GM18502 (cell line): ENCODE measurements around the gene ATPAF2.

Experiments
- ATAC-seq: cut with Tn5 transposase; IDR thresholded peaks from one replicate; pipeline ENCODE4 v1.9.1; 2021; ENCODE audit warnings: mild to moderate bottlenecking; ENCODE audit not compliant: unreplicated experiment, poor library complexity

Gene ATPAF2

DNA sequence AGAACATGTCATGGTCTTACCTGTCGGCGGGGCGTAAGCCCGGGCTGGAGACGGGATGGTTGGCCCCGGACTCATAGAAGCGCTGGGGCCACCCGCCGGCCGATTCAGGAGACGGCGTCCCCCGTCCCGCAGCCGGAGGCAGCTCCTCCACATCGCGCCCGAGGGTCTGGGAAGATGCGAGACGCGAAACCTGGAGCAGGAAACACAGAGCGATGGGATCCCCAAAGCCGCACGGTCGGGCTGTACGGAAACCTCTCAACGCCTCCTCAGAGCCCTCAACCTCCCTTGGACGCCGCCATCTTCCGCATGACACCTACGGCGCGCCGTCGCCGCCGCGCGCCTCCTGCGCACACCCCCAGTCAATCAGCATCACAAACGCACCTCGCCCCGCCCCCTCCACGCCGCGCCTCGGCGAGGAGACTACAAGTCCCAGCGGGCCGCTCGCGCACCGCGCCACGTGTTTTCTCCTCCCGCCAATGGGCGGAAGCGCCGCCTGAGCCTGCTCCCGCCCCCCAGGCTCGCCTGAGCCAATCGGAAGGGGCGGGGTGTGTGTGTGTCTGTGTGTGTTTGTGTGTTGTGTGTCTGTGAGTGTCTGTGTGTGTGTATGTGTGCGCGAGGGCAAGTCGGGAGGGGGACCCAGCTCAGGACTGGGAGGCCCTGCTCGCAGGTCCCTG lies at the start of gene ATPAF2, which contains the start of gene GID4:
Gene ATPAF2 (minus strand): TSS at position 308 of the 674 bp plus-strand sequence. CDS start 155 bp downstream, at position 153.
Gene GID4 (plus strand): TSS at position 548 of the 674 bp plus-strand sequence. CDS start 57 bp downstream, at position 605.
- peak; percentile 89 for ATAC-seq

DNA sequence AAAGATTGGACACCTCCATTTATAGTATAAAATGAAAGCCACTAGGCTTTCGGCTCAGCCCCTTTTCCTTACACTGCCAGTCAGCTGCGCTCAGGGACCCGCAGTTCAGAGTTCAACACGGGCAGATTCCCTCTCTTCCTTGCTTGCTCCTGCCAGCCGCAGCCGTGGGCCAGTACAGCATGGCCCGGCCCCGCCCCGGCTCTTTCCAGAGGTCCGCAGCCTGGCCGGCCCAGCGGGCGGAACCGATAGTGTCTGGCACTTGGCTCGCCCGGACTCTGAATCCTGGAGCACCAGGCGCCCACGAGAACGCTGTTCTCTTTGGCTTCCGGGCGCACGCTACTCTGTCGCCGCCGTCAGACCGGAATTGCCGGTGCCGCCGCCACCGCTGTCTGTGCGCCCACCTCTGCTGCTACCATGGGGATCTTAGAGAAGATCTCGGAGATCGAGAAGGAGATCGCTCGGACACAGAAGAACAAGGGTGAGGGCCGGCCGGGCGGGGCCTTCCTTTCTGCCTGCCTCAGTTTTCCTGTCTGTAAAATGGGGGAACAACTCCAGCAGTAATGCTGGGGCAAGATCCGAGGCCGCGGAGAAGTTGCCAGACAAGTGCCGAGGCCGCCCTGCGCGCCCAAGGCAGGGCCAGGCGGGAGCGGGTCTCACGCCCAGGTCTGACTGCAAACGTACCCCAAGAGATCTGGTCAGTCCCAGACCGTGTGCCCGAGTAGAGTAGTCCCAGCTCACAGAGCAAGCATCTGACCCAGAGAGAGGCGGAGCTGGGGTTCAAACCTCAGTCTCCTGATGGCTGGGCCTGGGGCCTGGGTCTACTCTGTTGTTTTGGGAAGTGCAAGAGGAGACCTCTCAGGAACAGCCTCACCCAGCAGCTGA lies 48.9 kb upstream of the ATPAF2 start, which contains the start of gene DRG2:
Gene DRG2 (plus strand): TSS at position 339 of the 882 bp plus-strand sequence. CDS start 76 bp downstream, at position 415.
- peak; percentile 86 for ATAC-seq

GRCh38 chr17:18084256-18084655 lies 45.3 kb upstream of the ATPAF2 start:
- no peak for ATAC-seq

GRCh38 chr17:18079543-18079942 lies 40.6 kb upstream of the ATPAF2 start:
- no peak for ATAC-seq

- no peak for ATAC-seq
These were observed 38.0 kb upstream of the ATPAF2 start for GRCh38 chr17:18076936-18077335.

DNA sequence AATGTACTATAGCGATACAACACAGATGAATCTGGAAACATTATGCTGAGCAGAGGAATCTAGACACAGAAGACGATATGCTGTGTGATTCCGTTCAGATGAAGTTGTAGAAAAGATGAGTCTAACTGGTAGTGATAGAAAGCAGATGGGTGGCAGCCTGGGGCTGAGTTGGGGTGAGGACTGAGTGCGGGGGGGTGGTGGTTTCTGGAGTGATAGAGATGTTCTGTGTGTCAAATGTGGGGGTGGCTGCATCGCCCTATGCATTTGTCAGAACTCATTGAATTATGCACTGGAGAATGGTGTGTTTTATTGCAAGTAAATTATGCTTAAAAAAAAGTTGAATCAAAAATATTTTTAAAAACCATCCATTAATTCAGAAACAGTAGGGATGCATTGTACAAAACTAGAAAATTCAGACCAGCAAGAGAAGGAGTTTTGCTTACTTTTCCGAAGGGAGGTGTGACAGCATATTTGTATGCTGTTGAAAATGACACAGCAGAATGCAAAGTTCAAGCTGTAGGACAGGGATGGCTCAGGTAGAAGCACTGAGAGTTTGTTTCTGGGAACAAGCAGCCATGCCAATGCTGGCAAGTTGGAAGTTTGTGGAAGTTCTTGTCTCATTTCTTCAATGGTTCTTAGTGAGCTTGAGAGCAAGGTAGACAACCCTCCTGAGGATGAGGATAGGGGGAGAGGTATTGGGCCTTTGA lies 35.8 kb upstream of the ATPAF2 start:
- ATAC-seq = no peak

DNA sequence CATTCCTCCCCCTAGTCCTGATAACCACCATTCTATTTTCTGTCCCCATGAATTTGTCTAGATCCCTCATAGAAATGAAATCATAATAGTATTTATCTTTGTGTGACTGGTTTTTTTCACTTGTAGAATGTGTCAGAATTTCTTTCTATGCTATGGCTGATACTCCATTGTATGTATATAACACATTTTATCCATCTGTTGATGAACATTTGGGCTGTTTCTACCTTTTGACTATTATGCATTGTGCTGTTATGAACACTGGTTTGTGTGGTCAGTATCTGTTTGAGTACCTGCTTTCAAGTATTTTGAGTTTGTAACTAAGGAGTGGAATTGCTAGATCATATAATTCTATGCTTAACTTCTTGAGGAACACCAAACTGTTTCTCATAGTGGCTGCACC lies 32.8 kb upstream of the ATPAF2 start:
- ATAC-seq = no peak

GRCh38 chr17:18070861-18071340 lies 31.9 kb upstream of the ATPAF2 start:
- ATAC-seq = no peak

- ATAC-seq = no peak
These were observed 30.1 kb upstream of the ATPAF2 start for GRCh38 chr17:18069101-18069500.

DNA sequence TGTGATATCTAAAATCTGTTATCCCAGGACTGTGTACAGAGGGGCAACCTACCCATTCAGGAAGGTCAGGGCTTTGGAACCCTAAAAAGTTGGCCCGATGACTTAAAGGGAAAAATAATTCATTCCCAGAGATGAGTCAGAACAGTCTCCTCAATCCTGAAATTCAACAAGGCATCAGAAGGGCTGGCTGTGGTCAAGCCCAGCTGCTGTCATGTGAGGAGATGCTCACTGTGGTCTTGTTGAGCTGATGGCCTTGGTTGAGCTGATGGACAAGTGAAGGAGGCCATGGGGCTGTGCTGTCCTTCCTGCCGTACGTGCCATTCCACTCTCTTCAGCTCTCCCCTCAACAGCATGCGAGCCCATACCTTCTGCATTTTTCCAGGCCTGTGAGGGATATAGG lies 27.9 kb upstream of the ATPAF2 start:
- ATAC-seq = no peak

- no peak for ATAC-seq
These were observed 26.6 kb upstream of the ATPAF2 start for GRCh38 chr17:18065546-18065945.

GRCh38 chr17:18064053-18064452 lies 25.1 kb upstream of the ATPAF2 start:
- ATAC-seq = no peak

DNA sequence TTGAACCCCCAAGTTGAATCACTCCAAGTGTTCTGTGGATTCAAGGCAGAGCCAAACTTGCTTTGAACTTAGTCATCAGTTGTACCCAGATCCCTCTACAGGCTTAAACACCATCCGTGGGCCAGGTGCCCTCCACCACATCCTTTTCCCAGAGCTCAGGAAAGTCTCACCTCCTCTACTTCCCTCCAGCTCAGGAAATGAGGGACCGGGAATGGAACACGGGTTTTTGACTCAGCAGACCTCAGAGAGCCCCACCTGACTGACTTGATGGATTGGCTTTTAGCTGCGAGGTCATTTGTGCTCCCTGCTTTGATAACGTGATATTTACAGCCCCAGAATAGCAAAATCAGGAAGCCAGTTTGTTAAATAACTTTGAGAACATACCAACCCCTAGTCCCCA lies 20.3 kb upstream of the ATPAF2 start:
- no peak for ATAC-seq

- no peak for ATAC-seq
These were observed 17.2 kb upstream of the ATPAF2 start for GRCh38 chr17:18056214-18056613.

GRCh38 chr17:18055597-18055996 lies 16.6 kb upstream of the ATPAF2 start:
- no peak for ATAC-seq

DNA sequence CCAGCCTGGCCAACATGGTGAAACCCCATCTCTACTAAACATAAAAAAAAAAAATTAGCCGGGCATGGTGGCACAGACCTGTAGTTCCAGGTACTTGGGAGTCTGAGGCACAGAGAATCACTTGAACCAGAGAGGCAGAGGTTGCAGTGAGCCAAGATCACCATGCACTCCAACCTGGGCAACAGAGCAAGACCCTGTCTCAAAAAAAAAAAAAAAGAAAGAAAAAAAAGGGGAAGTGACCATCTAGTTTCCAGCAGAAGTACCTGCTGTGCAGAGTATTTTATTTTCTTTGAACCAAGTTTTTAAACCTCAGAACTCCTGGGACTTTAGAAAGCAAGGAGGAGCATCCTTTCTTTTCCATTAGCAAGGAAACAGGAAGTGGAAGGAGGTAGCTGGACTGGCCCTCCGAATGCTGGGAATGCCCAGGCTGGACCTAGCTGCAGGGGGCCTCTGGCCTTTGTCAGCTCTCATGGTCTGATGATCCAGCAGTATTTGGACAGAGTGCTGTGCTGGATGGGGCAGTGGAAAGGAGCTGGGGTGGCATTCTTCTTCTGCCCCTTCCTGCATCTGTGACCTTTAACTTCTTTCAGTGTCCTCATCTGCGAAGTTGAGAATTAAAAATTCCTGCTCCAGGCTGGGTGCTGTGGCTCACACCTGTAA lies 6.9 kb upstream of the ATPAF2 start:
- no peak for ATAC-seq

DNA sequence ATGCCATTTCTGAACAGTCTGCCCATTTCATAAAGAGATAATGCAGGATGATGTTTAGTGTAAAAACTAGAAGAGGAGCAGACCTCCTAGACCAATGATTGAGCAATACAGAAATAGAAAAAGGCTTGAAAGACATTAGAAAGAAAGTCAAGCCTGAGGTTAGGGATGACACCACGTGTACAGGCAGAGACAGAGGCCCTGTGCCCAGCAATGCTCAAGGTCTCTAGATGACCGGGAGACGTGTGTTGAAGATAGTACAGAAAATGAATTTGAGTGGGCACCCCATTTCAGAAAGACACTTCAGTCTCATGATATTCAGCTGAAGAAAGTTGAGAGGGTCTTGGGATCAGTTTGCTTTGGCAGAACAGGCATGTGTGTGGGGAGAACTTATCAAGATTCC lies 5.6 kb upstream of the ATPAF2 start:
- no peak for ATAC-seq

GRCh38 chr17:18043491-18043890 lies 4.5 kb upstream of the ATPAF2 start:
- ATAC-seq = no peak

GRCh38 chr17:18042983-18043382 lies 4.0 kb upstream of the ATPAF2 start:
- no peak for ATAC-seq

DNA sequence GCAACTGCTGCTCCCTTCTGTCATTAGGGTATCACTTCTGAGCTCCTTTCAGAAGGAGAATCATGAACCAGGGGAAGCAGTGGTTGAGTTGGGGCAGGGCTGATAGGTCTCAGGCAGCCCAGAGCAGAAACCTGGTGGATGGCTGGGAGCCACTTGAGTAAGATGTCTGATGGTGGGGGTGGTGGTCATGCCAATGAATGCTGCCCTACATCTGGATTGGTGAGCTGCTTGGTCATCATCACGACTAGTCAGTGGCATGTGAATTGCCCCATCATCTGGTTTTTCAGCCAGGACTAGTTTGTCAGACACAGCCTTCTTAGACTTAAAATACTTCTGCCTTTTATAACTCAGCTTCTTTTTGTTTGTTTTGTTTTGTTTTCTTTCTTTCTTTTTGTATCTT lies 2.8 kb upstream of the ATPAF2 start:
- no peak for ATAC-seq
